ENCODE data around the gene FAM111B.
"Not testable (repeated sequence)": the region's sequence is repeated elsewhere in the genome, so short reads cannot be mapped to it uniquely, and the experiment has no call there.

FAM111B gene

GRCh38 chr11:59076876-59077571 lies 30.0 kb upstream of the FAM111B start:
- ChIA-PET CTCF (interaction anchor here (1.0 to 1.4 kb wide), 4 partner anchors 19 to 59 kb away, joined by 3 to 9 read pairs (median 4); no protein-coding TSS in a partner anchor), POLR2A (no interaction called here)
- DNase-seq (ENCODE audit: extremely low spot score) = peak; percentile 59
- TF ChIP-seq CTCF (IDR thresholded peaks at IDR 0.05; ENCODE audit: control extremely low read depth, extremely low read depth, low read depth, missing control alignments) = no peak

- no peak for TF ChIP-seq CTCF (IDR thresholded peaks at IDR 0.05; ENCODE audit: control extremely low read depth, extremely low read depth, low read depth, missing control alignments)
- DNase-seq (ENCODE audit: extremely low spot score) = no peak
- POLR2A ChIA-PET = no interaction called here
- CTCF ChIA-PET = interaction anchor here (1.1 to 2.0 kb wide), 5 partner anchors 8 to 24 kb away, joined by 3 to 9 read pairs (median 4); no protein-coding TSS in a partner anchor
Measured at GRCh38 chr11:59078435-59078834, 28.6 kb upstream of the FAM111B start.

GRCh38 chr11:59079086-59079485 lies 28.0 kb upstream of the FAM111B start:
- no peak for DNase-seq (ENCODE audit: extremely low spot score)
- POLR2A ChIA-PET = no interaction called here
- TF ChIP-seq CTCF (IDR thresholded peaks at IDR 0.05; ENCODE audit: control extremely low read depth, extremely low read depth, low read depth, missing control alignments) = no peak
- CTCF ChIA-PET = interaction anchor here (1.1 to 2.0 kb wide), 5 partner anchors 9 to 23 kb away, joined by 3 to 9 read pairs (median 4); no protein-coding TSS in a partner anchor

GRCh38 chr11:59080421-59080820 lies 26.6 kb upstream of the FAM111B start:
- DNase-seq (ENCODE audit: extremely low spot score); POLR2A ChIA-PET: not testable (repeated sequence)
- CTCF ChIA-PET = interaction anchor here (0.7 to 2.9 kb wide), 5 partner anchors 9 to 78 kb away, joined by 3 to 14 read pairs (median 7); no protein-coding TSS in a partner anchor

- DNase-seq (ENCODE audit: extremely low spot score); POLR2A ChIA-PET: not testable (repeated sequence)
- CTCF ChIA-PET = interaction anchor here (0.7 to 2.9 kb wide), 4 partner anchors 11 to 54 kb away, joined by 3 to 14 read pairs (median 8); no protein-coding TSS in a partner anchor
Measured at GRCh38 chr11:59081430-59082020, 25.5 kb upstream of the FAM111B start.

- POLR2A ChIA-PET; DNase-seq (ENCODE audit: extremely low spot score): not testable (repeated sequence)
- CTCF ChIA-PET = interaction anchor here (1.4 to 1.5 kb wide), 2 partner anchors 28 to 50 kb away, joined by 3 to 6 read pairs; no protein-coding TSS in a partner anchor
Measured at GRCh38 chr11:59086007-59086406, 21.0 kb upstream of the FAM111B start, which contains the start of gene GLYATL1B. Gene GLYATL1B (plus strand): TSS chr11:59086307. CDS start chr11:59086307, 0 bp downstream.

- no peak for DNase-seq (ENCODE audit: extremely low spot score)
- POLR2A ChIA-PET = no interaction called here
- TF ChIP-seq CTCF (IDR thresholded peaks at IDR 0.05; ENCODE audit: control extremely low read depth, extremely low read depth, low read depth, missing control alignments) = no peak
- CTCF ChIA-PET = interaction anchor here (0.9 to 1.7 kb wide), 3 partner anchors 8 to 70 kb away, joined by 3 to 6 read pairs (median 6); no protein-coding TSS in a partner anchor
Measured at GRCh38 chr11:59088162-59088561, 18.9 kb upstream of the FAM111B start.

- POLR2A ChIA-PET = not testable (repeated sequence)
- CTCF ChIA-PET = interaction anchor here (1.0 kb wide), 2 partner anchors 15 to 65 kb away, joined by 3 to 4 read pairs; no protein-coding TSS in a partner anchor
Measured at GRCh38 chr11:59093576-59093975, 13.5 kb upstream of the FAM111B start.

GRCh38 chr11:59095225-59095624 lies 11.8 kb upstream of the FAM111B start:
- not testable (repeated sequence) for DNase-seq (ENCODE audit: extremely low spot score)
- ChIA-PET CTCF (interaction anchor here (1.6 to 3.8 kb wide), 5 partner anchors 41 to 71 kb away, joined by 4 to 24 read pairs (median 5); no protein-coding TSS in a partner anchor), POLR2A (interaction anchor here (0.7 kb wide), 1 partner anchor 12 kb away, joined by 3 read pairs; the partner anchor contains the start of gene FAM111B)

More at GRCh38 chr11:59093576-59093975, 13.5 kb upstream of the FAM111B start:
- not testable (repeated sequence) for DNase-seq (ENCODE audit: extremely low spot score)

GRCh38 chr11:59095972-59096575 lies 11.0 kb upstream of the FAM111B start:
- CTCF ChIA-PET = interaction anchor here (1.0 to 3.8 kb wide), 9 partner anchors 8 to 76 kb away, joined by 3 to 24 read pairs (median 5); partner anchors contain the start of gene DTX4
- POLR2A ChIA-PET; DNase-seq (ENCODE audit: extremely low spot score): not testable (repeated sequence)

All from GM10248 (cell line).